ENCODE measurements around the gene TNC.

The TNC gene

DNA sequence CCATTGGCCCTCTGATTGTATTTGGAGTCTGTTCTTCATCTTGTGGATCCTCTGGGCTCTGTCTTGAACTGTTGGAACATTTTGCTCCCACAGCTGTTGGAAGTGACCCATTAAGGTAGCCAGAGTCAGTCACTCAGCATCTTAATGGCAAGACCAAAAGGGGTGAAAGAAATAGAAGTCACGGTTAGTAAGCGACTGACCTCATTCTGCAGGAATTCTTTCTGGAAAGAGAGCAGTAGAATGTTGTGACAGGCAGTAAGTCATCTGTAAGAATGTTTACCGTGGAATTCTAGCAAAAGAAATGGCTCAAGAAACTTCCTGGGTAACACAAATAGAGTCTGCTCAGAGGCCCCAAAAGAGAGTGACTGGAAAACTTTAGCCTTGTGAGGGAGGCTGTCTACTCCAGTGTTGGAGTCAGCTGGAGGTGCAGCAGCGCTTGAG is 28.6 kb upstream of the TNC start:
- DNase-seq: no peak
- H3K79me2 ChIP-seq (ENCODE audit: low read length): no peaks in the 10 kb centered on the region

DNA sequence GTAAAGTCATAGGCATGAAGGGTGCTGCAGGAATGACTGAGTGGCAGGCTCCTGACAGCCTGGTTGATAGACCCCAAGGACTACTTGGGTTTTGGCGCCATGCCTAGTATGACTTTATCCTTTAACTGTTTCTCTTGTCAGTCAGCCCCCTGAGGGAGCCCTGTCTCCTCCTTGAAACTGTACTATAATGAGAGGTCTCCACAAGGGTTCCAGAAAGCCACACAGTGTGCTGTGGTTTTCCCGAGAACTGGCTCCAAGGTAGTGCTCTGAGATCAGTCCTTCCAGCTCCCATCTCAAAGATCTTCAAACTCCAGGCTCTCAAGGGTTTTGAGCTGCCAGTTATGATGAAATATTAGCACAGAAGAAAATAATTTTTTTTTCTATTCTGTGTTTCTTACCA is 26.7 kb upstream of the TNC start:
- Histone ChIP-seq H3K4me2 (ENCODE audit: low read depth, low read length) (no peak overlapping the region), H3K79me2 (ENCODE audit: low read length) (no peaks in the 10 kb centered on the region), H3K36me3 (replicated peaks; ENCODE audit: insufficient read depth, low read length) (no peaks in the 10 kb centered on the region), H3K9ac (ENCODE audit: low read length) (no peak overlapping the region), H3K9me3 (replicated peaks; ENCODE audit: insufficient read depth, low read length) (no peaks in the 10 kb centered on the region), H3K4me3 (ENCODE audit: low read length) (no peak overlapping the region), H3K4me1 (ENCODE audit: low read length) (no peaks in the 10 kb centered on the region), H2AFZ (ENCODE audit: low read length) (no peak overlapping the region), H3K27ac (ENCODE audit: low read length) (no peak overlapping the region), H3F3A (ENCODE audit: insufficient read depth, low read length) (no peaks in the 10 kb centered on the region), H3K27me3 (replicated peaks; ENCODE audit: insufficient read depth, low read length) (no peaks in the 10 kb centered on the region), H3K9me2 (replicated peaks; ENCODE audit: insufficient read depth, low read length) (no peaks in the 10 kb centered on the region), H4K20me1 (ENCODE audit: insufficient read depth, low read length) (no peaks in the 10 kb centered on the region)
- no peak for DNase-seq
- TF ChIP-seq EZH2 (optimal IDR thresholded peaks at IDR 0.05; ENCODE audit: low read depth, low read length) (no peak), EZH2phosphoT487 (IDR thresholded peaks at IDR 0.05; ENCODE audit: low read length) (no peak)
- TF ChIP-seq, protein P1, sequence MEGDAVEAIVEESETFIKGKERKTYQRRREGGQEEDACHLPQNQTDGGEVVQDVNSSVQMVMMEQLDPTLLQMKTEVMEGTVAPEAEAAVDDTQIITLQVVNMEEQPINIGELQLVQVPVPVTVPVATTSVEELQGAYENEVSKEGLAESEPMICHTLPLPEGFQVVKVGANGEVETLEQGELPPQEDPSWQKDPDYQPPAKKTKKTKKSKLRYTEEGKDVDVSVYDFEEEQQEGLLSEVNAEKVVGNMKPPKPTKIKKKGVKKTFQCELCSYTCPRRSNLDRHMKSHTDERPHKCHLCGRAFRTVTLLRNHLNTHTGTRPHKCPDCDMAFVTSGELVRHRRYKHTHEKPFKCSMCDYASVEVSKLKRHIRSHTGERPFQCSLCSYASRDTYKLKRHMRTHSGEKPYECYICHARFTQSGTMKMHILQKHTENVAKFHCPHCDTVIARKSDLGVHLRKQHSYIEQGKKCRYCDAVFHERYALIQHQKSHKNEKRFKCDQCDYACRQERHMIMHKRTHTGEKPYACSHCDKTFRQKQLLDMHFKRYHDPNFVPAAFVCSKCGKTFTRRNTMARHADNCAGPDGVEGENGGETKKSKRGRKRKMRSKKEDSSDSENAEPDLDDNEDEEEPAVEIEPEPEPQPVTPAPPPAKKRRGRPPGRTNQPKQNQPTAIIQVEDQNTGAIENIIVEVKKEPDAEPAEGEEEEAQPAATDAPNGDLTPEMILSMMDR (IDR thresholded peaks at IDR 0.05; ENCODE audit: low read length): no peak

More for the DNA sequence above, 28.6 kb upstream of the TNC start:
- no peak overlapping the region for H3K4me3 ChIP-seq (ENCODE audit: low read length)
- H3K36me3 ChIP-seq (replicated peaks; ENCODE audit: insufficient read depth, low read length): no peaks in the 10 kb centered on the region
- no peak overlapping the region for H3K4me2 ChIP-seq (ENCODE audit: low read depth, low read length)
- H3K9me3 ChIP-seq (replicated peaks; ENCODE audit: insufficient read depth, low read length): no peaks in the 10 kb centered on the region
- H3K27ac ChIP-seq (ENCODE audit: low read length): no peak overlapping the region
- H3K9ac ChIP-seq (ENCODE audit: low read length): no peak overlapping the region
- no peaks in the 10 kb centered on the region for H3K9me2 ChIP-seq (replicated peaks; ENCODE audit: insufficient read depth, low read length)
- no peak overlapping the region for H2AFZ ChIP-seq (ENCODE audit: low read length)
- no peaks in the 10 kb centered on the region for H3K4me1 ChIP-seq (ENCODE audit: low read length)
- no peaks in the 10 kb centered on the region for H3F3A ChIP-seq (ENCODE audit: insufficient read depth, low read length)
- H4K20me1 ChIP-seq (ENCODE audit: insufficient read depth, low read length): no peaks in the 10 kb centered on the region
- TF ChIP-seq, protein P1 (IDR thresholded peaks at IDR 0.05; ENCODE audit: low read length): no peak
- TF ChIP-seq EZH2phosphoT487 (IDR thresholded peaks at IDR 0.05; ENCODE audit: low read length) (no peak), EZH2 (optimal IDR thresholded peaks at IDR 0.05; ENCODE audit: low read depth, low read length) (no peak)
- H3K27me3 ChIP-seq (replicated peaks; ENCODE audit: insufficient read depth, low read length): no peaks in the 10 kb centered on the region

DNA sequence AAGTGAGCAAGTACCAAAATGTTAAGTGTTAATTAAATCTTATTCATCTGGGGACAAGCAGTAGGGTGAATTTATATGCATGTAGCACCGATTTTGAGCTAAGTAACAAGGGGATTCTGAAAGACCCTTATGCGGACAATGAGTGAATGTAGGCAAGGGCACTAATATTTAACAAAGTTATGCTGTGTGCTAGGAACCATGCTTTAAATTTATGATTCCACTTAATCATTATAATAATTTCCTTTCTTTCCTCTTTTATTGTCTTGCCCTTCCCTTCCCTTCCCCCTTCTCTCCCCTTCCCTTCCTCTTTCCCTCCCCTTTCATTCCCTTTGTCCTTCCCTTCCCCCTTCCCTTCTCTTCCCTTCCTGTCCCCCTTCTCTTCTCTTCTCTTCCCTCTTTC is 25.7 kb upstream of the TNC start:
- no peak for DNase-seq
- no peaks in the 10 kb centered on the region for H3K79me2 ChIP-seq (ENCODE audit: low read length)
- H3K9me2 ChIP-seq (replicated peaks; ENCODE audit: insufficient read depth, low read length): no peaks in the 10 kb centered on the region
- H3K36me3 ChIP-seq (replicated peaks; ENCODE audit: insufficient read depth, low read length): no peaks in the 10 kb centered on the region
- no peaks in the 10 kb centered on the region for H3K9me3 ChIP-seq (replicated peaks; ENCODE audit: insufficient read depth, low read length)
- H3K27me3 ChIP-seq (replicated peaks; ENCODE audit: insufficient read depth, low read length): no peaks in the 10 kb centered on the region
- no peak overlapping the region for H3K27ac ChIP-seq (ENCODE audit: low read length)
- H3K4me1 ChIP-seq (ENCODE audit: low read length): no peaks in the 10 kb centered on the region
- H3K9ac ChIP-seq (ENCODE audit: low read length): no peak overlapping the region
- H3K4me2 ChIP-seq (ENCODE audit: low read depth, low read length): no peak overlapping the region
- H4K20me1 ChIP-seq (ENCODE audit: insufficient read depth, low read length): no peaks in the 10 kb centered on the region
- H2AFZ ChIP-seq (ENCODE audit: low read length): no peak overlapping the region
- H3K4me3 ChIP-seq (ENCODE audit: low read length): no peak overlapping the region
- no peaks in the 10 kb centered on the region for H3F3A ChIP-seq (ENCODE audit: insufficient read depth, low read length)
- TF ChIP-seq EZH2 (optimal IDR thresholded peaks at IDR 0.05; ENCODE audit: low read depth, low read length) (no peak), EZH2phosphoT487 (IDR thresholded peaks at IDR 0.05; ENCODE audit: low read length) (no peak)
- TF ChIP-seq, protein P1 (IDR thresholded peaks at IDR 0.05; ENCODE audit: low read length): no peak
